Trophoblast cell (in vitro differentiated cells and primary cell): Measurements from ENCODE around the gene RUBCNL.

Experiments
- DNase-seq, 2 donors: peaks; one replicate each; pipeline ENCODE4 v3.0.0-alpha.2; 2016
- H2AFZ ChIP-seq: 2 replicates; pipeline ENCODE4 v1.6.1; 2013; ENCODE audit warnings: low read length, moderate library complexity, mild to moderate bottlenecking; ENCODE audit not compliant: insufficient read depth, poor library complexity
- H2AK5ac ChIP-seq: 2 replicates; pipeline ENCODE4 v1.6.1; 2013; ENCODE audit warnings: mild to moderate bottlenecking, low read length
- H2BK120ac ChIP-seq: 2 replicates; pipeline ENCODE4 v1.6.1; 2013; ENCODE audit warnings: low read length, mild to moderate bottlenecking, moderate library complexity; ENCODE audit not compliant: insufficient read depth, poor library complexity
- H2BK12ac ChIP-seq: 2 replicates; pipeline ENCODE4 v1.6.1; 2013; ENCODE audit warnings: mild to moderate bottlenecking, low read length, moderate library complexity
- H2BK5ac ChIP-seq: 2 replicates; pipeline ENCODE4 v1.6.1; 2013; ENCODE audit warnings: low read length, low read depth, moderate library complexity, mild to moderate bottlenecking; ENCODE audit not compliant: poor library complexity
- H3K14ac ChIP-seq: 2 replicates; pipeline ENCODE4 v1.6.1; 2013; ENCODE audit warnings: mild to moderate bottlenecking, low read length
- H3K18ac ChIP-seq: 2 replicates; pipeline ENCODE4 v1.6.1; 2013; ENCODE audit warnings: mild to moderate bottlenecking, low read length
- H3K23ac ChIP-seq: 2 replicates; pipeline ENCODE4 v1.6.1; 2013; ENCODE audit warnings: low read length
- H3K27ac ChIP-seq: 2 replicates; pipeline ENCODE4 v1.5.1; 2013; ENCODE audit warnings: low read depth, mild to moderate bottlenecking, inconsistent platforms, low read length, moderate library complexity
- H3K27me3 ChIP-seq: 2 replicates; pipeline ENCODE4 v1.6.1; 2013; ENCODE audit warnings: inconsistent platforms, mild to moderate bottlenecking, low read length, moderate library complexity; ENCODE audit not compliant: insufficient read depth
- H3K36me3 ChIP-seq, 2 experiments: 1 replicate in 1 of 2; 2 replicates in 1 of 2; pipeline ENCODE4 v1.6.1; 2013; ENCODE audit warnings: low read length in 2 of 2, mild to moderate bottlenecking in 2 of 2, moderate library complexity in 1 of 2; ENCODE audit not compliant: insufficient read depth in 2 of 2, control insufficient read depth in 1 of 2
- H3K4ac ChIP-seq: 2 replicates; pipeline ENCODE4 v1.6.1; 2013; ENCODE audit warnings: low read depth, mild to moderate bottlenecking, low read length, moderate library complexity
- H3K4me1 ChIP-seq, 2 experiments: 1 replicate in 1 of 2; 2 replicates in 1 of 2; pipeline ENCODE4 v1.6.1; 2013; ENCODE audit warnings: low read length in 2 of 2, mild to moderate bottlenecking in 2 of 2, moderate library complexity in 1 of 2; ENCODE audit not compliant: insufficient read depth in 2 of 2, control insufficient read depth in 1 of 2
- H3K4me2 ChIP-seq: 2 replicates; pipeline ENCODE4 v1.6.1; 2013; ENCODE audit warnings: inconsistent platforms, mild to moderate bottlenecking, low read length, moderate library complexity
- H3K4me3 ChIP-seq: 2 replicates; pipeline ENCODE4 v1.5.1; 2013; ENCODE audit warnings: mild to moderate bottlenecking, low read depth, low read length, inconsistent platforms
- H3K79me1 ChIP-seq: one replicate; pipeline ENCODE4 v1.6.1; 2013; ENCODE audit warnings: low read length
- H3K79me2 ChIP-seq: 2 replicates; pipeline ENCODE4 v1.6.1; 2013; ENCODE audit warnings: low read length, mild to moderate bottlenecking; ENCODE audit not compliant: control insufficient read depth, insufficient read depth, poor library complexity
- H3K9ac ChIP-seq: 2 replicates; pipeline ENCODE4 v1.6.1; 2013; ENCODE audit warnings: mild to moderate bottlenecking, low read length
- H3K9me3 ChIP-seq: 2 replicates; pipeline ENCODE4 v1.6.1; 2013; ENCODE audit warnings: low read depth, mild to moderate bottlenecking, control low read depth, inconsistent platforms, low read length; ENCODE audit not compliant: insufficient read depth
- H4K12ac ChIP-seq: 2 replicates; pipeline ENCODE4 v1.6.1; 2013; ENCODE audit warnings: low read depth, mild to moderate bottlenecking, low read length, moderate library complexity
- H4K8ac ChIP-seq: 2 replicates; pipeline ENCODE4 v1.6.1; 2013; ENCODE audit warnings: low read depth, mild to moderate bottlenecking, low read length, moderate library complexity
- H4K91ac ChIP-seq: one replicate; pipeline ENCODE4 v1.6.1; 2013; ENCODE audit warnings: low read depth, mild to moderate bottlenecking, low read length, moderate library complexity
- WGBS: extraction: QIAGEN DNeasy Blood & Tissue Kit; methylation state at CpG from one replicate; pipeline ENCODE4 v1.1.7; 2013; ENCODE audit warnings: missing lambda C conversion rate; ENCODE audit not compliant: insufficient read length, insufficient coverage; ENCODE audit errors: extremely low coverage; 5-methylcytosine and 5-hydroxymethylcytosine counted together

RUBCNL gene

GRCh38 chr13:46303742-46304385, 83.2 kb downstream of the RUBCNL start:
- Histone ChIP-seq H2BK5ac (no peak overlapping the region), H4K12ac (no peak overlapping the region), H2AFZ (no peak overlapping the region), H3K4me3 (no peak overlapping the region), H3K4ac (no peak overlapping the region), H2AK5ac (no peak overlapping the region), H3K9me3 (no peaks in the 10 kb centered on the region), H4K91ac (no peak overlapping the region), H3K79me2 (no peaks in the 10 kb centered on the region), H4K8ac (no peak overlapping the region), H3K79me1 (no peaks in the 10 kb centered on the region), H2BK12ac (no peak overlapping the region), H3K27ac (no peak overlapping the region), H3K9ac (no peak overlapping the region), H3K4me1 (no peaks in the 10 kb centered on the region), H3K36me3 (no peaks in the 10 kb centered on the region), H3K14ac (no peak overlapping the region), H3K27me3 (no peaks in the 10 kb centered on the region), H3K4me2 (no peak overlapping the region), H3K18ac (no peak overlapping the region), H3K23ac (no peak overlapping the region), H2BK120ac (no peak overlapping the region)
- no CpG with 5 or more reads among the region's 7 CpGs for WGBS
- peak in 1 of 2 donors; percentile 25 for DNase-seq

GRCh38 chr13:46297361-46297811, 89.7 kb downstream of the RUBCNL start:
- no peak overlapping the region for H3K4ac ChIP-seq
- no peak overlapping the region for H3K4me3 ChIP-seq
- no peak overlapping the region for H3K14ac ChIP-seq
- peaks cover 9% of the 10 kb centered on the region for H3K79me1 ChIP-seq
- no CpG with 5 or more reads among the region's 3 CpGs for WGBS
- peak overlapping the region; percentile 6 for H2BK120ac ChIP-seq
- no peak overlapping the region for H3K23ac ChIP-seq
- no peak overlapping the region for H2AFZ ChIP-seq
- no peak overlapping the region for H2BK5ac ChIP-seq
- H3K36me3 ChIP-seq: no peaks in the 10 kb centered on the region
- no peak overlapping the region for H4K91ac ChIP-seq
- peak in 1 of 2 donors; percentile 36 for DNase-seq
- no peaks in the 10 kb centered on the region for H3K9me3 ChIP-seq
- H3K79me2 ChIP-seq: no peaks in the 10 kb centered on the region
- H2AK5ac ChIP-seq: no peak overlapping the region
- peak overlapping the region; percentile 19 for H3K27ac ChIP-seq
- no peak overlapping the region for H3K4me2 ChIP-seq
- no peaks in the 10 kb centered on the region for H3K27me3 ChIP-seq
- H3K9ac ChIP-seq: no peak overlapping the region
- no peak overlapping the region for H3K18ac ChIP-seq
- H4K12ac ChIP-seq: no peak overlapping the region
- no peak overlapping the region for H4K8ac ChIP-seq
- H3K4me1 ChIP-seq: peaks cover 0 to 2% of the 10 kb centered on the region in 2 experiments
- H2BK12ac ChIP-seq: no peak overlapping the region

- Histone ChIP-seq H3K4ac (no peak overlapping the region), H3K14ac (no peak overlapping the region), H3K9me3 (no peaks in the 10 kb centered on the region), H3K4me3 (no peak overlapping the region), H3K23ac (no peak overlapping the region), H3K9ac (no peak overlapping the region), H3K79me2 (no peaks in the 10 kb centered on the region), H3K36me3 (no peaks in the 10 kb centered on the region), H2BK12ac (no peak overlapping the region), H3K27ac (peak overlapping the region; percentile 19), H2AFZ (no peak overlapping the region), H2BK5ac (no peak overlapping the region), H4K91ac (no peak overlapping the region), H3K18ac (no peak overlapping the region), H2AK5ac (no peak overlapping the region), H4K12ac (no peak overlapping the region), H3K4me2 (no peak overlapping the region), H2BK120ac (no peak overlapping the region), H4K8ac (no peak overlapping the region), H3K27me3 (no peaks in the 10 kb centered on the region), H3K79me1 (peaks cover 9% of the 10 kb centered on the region), H3K4me1 (peaks cover 0 to 2% of the 10 kb centered on the region in 2 experiments)
- peak; percentile 82 to 94 for DNase-seq
- no CpG with 5 or more reads among the region's 3 CpGs for WGBS
These were observed 90.1 kb downstream of the RUBCNL start for GRCh38 chr13:46296921-46297320.

GRCh38 chr13:46296115-46296822, 90.8 kb downstream of the RUBCNL start:
- H3K14ac ChIP-seq: no peak overlapping the region
- peak overlapping the region; percentile 16 for H3K27ac ChIP-seq
- H3K79me2 ChIP-seq: no peaks in the 10 kb centered on the region
- no peak overlapping the region for H3K18ac ChIP-seq
- no peak overlapping the region for H3K23ac ChIP-seq
- no peak overlapping the region for H3K9ac ChIP-seq
- H4K91ac ChIP-seq: peak overlapping the region; percentile 50
- WGBS: no CpG with 5 or more reads among the region's 3 CpGs
- H2AFZ ChIP-seq: no peak overlapping the region
- H3K4me1 ChIP-seq: peaks cover 0 to 2% of the 10 kb centered on the region in 2 experiments
- no peak overlapping the region for H2AK5ac ChIP-seq
- H3K9me3 ChIP-seq: no peaks in the 10 kb centered on the region
- H4K12ac ChIP-seq: no peak overlapping the region
- H3K27me3 ChIP-seq: no peaks in the 10 kb centered on the region
- no peak overlapping the region for H3K4me3 ChIP-seq
- peaks cover 9% of the 10 kb centered on the region for H3K79me1 ChIP-seq
- H2BK120ac ChIP-seq: peak overlapping the region; percentile 10
- no peak overlapping the region for H3K4me2 ChIP-seq
- DNase-seq: peak; percentile 19 to 66
- no peak overlapping the region for H3K4ac ChIP-seq
- peak overlapping the region; percentile 58 for H2BK12ac ChIP-seq
- no peaks in the 10 kb centered on the region for H3K36me3 ChIP-seq
- H4K8ac ChIP-seq: no peak overlapping the region
- H2BK5ac ChIP-seq: no peak overlapping the region
